ENCODE results near the gene SYNGAP1.

DNA sequence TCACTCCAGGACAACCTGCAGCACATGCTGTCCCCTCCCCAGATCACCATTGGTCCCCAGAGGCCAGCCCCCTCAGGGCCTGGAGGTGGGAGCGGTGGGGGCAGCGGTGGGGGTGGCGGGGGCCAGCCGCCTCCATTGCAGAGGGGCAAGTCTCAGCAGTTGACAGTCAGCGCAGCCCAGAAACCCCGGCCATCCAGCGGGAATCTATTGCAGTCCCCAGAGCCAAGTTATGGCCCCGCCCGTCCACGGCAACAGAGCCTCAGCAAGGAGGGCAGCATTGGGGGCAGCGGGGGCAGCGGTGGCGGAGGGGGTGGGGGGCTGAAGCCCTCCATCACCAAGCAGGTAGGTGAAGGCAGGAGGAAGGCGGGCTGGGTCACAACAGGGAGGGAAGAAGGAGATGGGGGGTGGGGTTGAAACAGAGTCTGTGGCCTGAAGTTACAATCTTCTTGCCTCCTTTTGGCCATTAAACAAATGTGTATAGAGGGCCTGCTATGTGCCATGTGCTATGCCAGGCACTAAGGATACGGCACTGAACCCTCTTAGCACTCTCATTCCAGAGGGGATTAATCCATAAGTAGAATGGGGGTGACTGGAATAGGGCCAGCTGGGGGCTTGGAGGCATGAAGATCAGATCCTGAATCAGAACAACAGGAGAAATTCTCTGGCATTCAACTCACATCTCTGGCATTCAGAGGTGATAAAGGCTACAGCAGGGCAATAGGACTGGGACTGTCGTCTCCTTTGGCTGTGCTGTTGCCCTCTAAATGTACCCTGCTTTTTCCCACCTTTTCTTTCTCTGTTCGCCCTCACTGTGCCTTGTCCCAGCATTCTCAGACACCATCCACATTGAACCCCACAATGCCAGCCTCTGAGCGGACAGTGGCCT, 24.0 kb downstream of the SYNGAP1 start:
- TF ChIP-seq, protein P1, sequence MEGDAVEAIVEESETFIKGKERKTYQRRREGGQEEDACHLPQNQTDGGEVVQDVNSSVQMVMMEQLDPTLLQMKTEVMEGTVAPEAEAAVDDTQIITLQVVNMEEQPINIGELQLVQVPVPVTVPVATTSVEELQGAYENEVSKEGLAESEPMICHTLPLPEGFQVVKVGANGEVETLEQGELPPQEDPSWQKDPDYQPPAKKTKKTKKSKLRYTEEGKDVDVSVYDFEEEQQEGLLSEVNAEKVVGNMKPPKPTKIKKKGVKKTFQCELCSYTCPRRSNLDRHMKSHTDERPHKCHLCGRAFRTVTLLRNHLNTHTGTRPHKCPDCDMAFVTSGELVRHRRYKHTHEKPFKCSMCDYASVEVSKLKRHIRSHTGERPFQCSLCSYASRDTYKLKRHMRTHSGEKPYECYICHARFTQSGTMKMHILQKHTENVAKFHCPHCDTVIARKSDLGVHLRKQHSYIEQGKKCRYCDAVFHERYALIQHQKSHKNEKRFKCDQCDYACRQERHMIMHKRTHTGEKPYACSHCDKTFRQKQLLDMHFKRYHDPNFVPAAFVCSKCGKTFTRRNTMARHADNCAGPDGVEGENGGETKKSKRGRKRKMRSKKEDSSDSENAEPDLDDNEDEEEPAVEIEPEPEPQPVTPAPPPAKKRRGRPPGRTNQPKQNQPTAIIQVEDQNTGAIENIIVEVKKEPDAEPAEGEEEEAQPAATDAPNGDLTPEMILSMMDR (IDR thresholded peaks at IDR 0.05; ENCODE audit: insufficient read depth, low read length, poor library complexity, severe bottlenecking) = no peak
- TF ChIP-seq EZH2phosphoT487 (conservative IDR thresholded peaks at IDR 0.05; ENCODE audit: low read length) = no peak
